Caco-2 (cell line): ENCODE data around the gene IL31RA. TPM values are rescaled to one million over a fixed set of nuclear protein-coding genes. Genes with fewer than 3 reads are reported as not detected.

Source experiments
- BruUV-seq: library from RNA; stranded (reverse); fragments of 400-500 nt; replicated peaks from 2 replicates; lab custom pipeline; 2021; lab: Mats Ljungman, UMichigan
- CTCF ChIA-PET: fragments of 300-600 bp; sonication (Branson Sonifier 250); formaldehyde crosslinking; loops from one replicate; lab custom pipeline; 2022; ENCODE audit warnings: antibody characterized with exemption; lab: Charles Lee
- POLR2A ChIA-PET: fragments of 300-600 bp; sonication (Branson Sonifier 250); formaldehyde crosslinking; loops from one replicate; lab custom pipeline; 2022; ENCODE audit warnings: antibody characterized with exemption; lab: Charles Lee
- DNase-seq, 2 experiments: peaks; one replicate each; pipeline versions ENCODE4 v3.0.0 to v3.0.0-alpha.2; 2020 to 2022
- H3K27me3 ChIP-seq: replicated peaks from 2 replicates; pipeline ENCODE4 v1.6.0; 2011; ENCODE audit warnings: low read length; ENCODE audit not compliant: control insufficient read depth, insufficient read depth
- H3K36me3 ChIP-seq: 2 replicates; pipeline ENCODE4 v1.5.1; 2011; ENCODE audit warnings: low read length; ENCODE audit not compliant: control insufficient read depth, insufficient read depth
- H3K4me1 ChIP-seq: fragments of 250-450 bp; sonication (Bioruptor Pico); 2 replicates; pipeline ENCODE4 v1.5.1; 2020; ENCODE audit warnings: mild to moderate bottlenecking
- H3K4me3 ChIP-seq: 2 replicates; pipeline ENCODE4 v1.5.1; 2011; ENCODE audit warnings: low read depth, mild to moderate bottlenecking, control low read depth, low read length
- H3K9me3 ChIP-seq: fragments of 250-450 bp; sonication (Bioruptor Pico); 2 replicates; pipeline ENCODE4 v1.5.1; 2020; ENCODE audit warnings: mild to moderate bottlenecking, moderate library complexity
- H3K27ac Mint-ChIP-seq: one replicate; pipeline ENCODE4 v1.8.0; 2022; ENCODE audit warnings: mixed read lengths; ENCODE audit not compliant: unreplicated experiment
- H3K27me3 Mint-ChIP-seq: one replicate; pipeline ENCODE4 v1.8.0; 2022; ENCODE audit warnings: mixed read lengths; ENCODE audit not compliant: insufficient read depth, unreplicated experiment
- H3K36me3 Mint-ChIP-seq: one replicate; pipeline ENCODE4 v1.8.0; 2022; ENCODE audit warnings: mild to moderate bottlenecking, mixed read lengths; ENCODE audit not compliant: insufficient read depth, unreplicated experiment
- H3K4me1 Mint-ChIP-seq: one replicate; pipeline ENCODE4 v1.8.0; 2022; ENCODE audit warnings: low read depth, mixed read lengths; ENCODE audit not compliant: unreplicated experiment
- H3K4me3 Mint-ChIP-seq: one replicate; pipeline ENCODE4 v1.8.0; 2022; ENCODE audit warnings: mild to moderate bottlenecking, moderate library complexity, mixed read lengths; ENCODE audit not compliant: unreplicated experiment
- H3K9me3 Mint-ChIP-seq: one replicate; pipeline ENCODE4 v1.8.0; 2022; ENCODE audit warnings: mixed read lengths; ENCODE audit not compliant: unreplicated experiment
- CTCF ChIP-seq, 2 experiments: fragments of 200-600 bp in 1 of 2; IDR thresholded peaks; 1 replicate in 1 of 2; 2 replicates in 1 of 2; pipeline versions ENCODE4 v1.5.1 to v1.8.0; 2011 to 2022; ENCODE audit warnings: antibody characterized with exemption in 1 of 2, control low read depth in 1 of 2, inconsistent platforms in 1 of 2, low read depth in 1 of 2, low read length in 1 of 2, mild to moderate bottlenecking in 1 of 2, moderate library complexity in 1 of 2; ENCODE audit not compliant: insufficient read depth in 1 of 2, severe bottlenecking in 1 of 2, unreplicated experiment in 1 of 2
- intact Hi-C: fragments of 100-400 bp; cut with micrococcal nuclease; formaldehyde crosslinking; loops from one replicate; pipeline ENCODE4 v1.10.0; 2022; ENCODE audit not compliant: unreplicated experiment
- total RNA-seq: library from RNA; stranded (reverse); gene quantifications from 2 replicates; pipeline ENCODE4 v1.2.3, GENCODE V29; 2022

Gene IL31RA
- total RNA-seq, 1 experiment from 2014 or later: not detected

GRCh38 chr5:55836191-55836590 lies 15.0 kb upstream of the IL31RA start:
- no peak overlapping the region for H3K27ac Mint-ChIP-seq
- Histone ChIP-seq H3K27me3 (no peaks in the 10 kb centered on the region), H3K4me1 (no peaks in the 10 kb centered on the region), H3K9me3 (no peaks in the 10 kb centered on the region), H3K4me3 (no peak overlapping the region), H3K36me3 (no peaks in the 10 kb centered on the region)
- intact Hi-C loops: no loop called here
- TF ChIP-seq CTCF (IDR thresholded peaks at IDR 0.05; ENCODE audit: insufficient read depth in 1 of 2, low read depth in 1 of 2, low read length in 1 of 2, severe bottlenecking in 1 of 2, unreplicated experiment in 1 of 2): no peak
- POLR2A ChIA-PET: no interaction called here
- H3K9me3 Mint-ChIP-seq: no peaks in the 10 kb centered on the region
- no peaks in the 10 kb centered on the region for H3K4me1 Mint-ChIP-seq
- CTCF ChIA-PET: no interaction called here
- BruUV-seq: no TSS peak
- H3K36me3 Mint-ChIP-seq: no peaks in the 10 kb centered on the region
- no peak for DNase-seq
- H3K4me3 Mint-ChIP-seq: no peak overlapping the region
- H3K27me3 Mint-ChIP-seq: no peaks in the 10 kb centered on the region

- CTCF ChIA-PET: no interaction called here
Observed at GRCh38 chr5:55841976-55842375, 9.2 kb upstream of the IL31RA start.

GRCh38 chr5:55847837-55848236 lies 3.3 kb upstream of the IL31RA start:
- POLR2A ChIA-PET: no interaction called here
- Histone ChIP-seq H3K9me3 (peaks cover 7% of the 10 kb centered on the region; the same call in 1 of the 2 replicates), H3K4me3 (no peak overlapping the region), H3K27me3 (no peaks in the 10 kb centered on the region), H3K4me1 (peaks cover 5% of the 10 kb centered on the region; the same call in 1 of the 2 replicates), H3K36me3 (no peaks in the 10 kb centered on the region)
- H3K27me3 Mint-ChIP-seq: no peaks in the 10 kb centered on the region
- no peak for DNase-seq
- peaks cover 6% of the 10 kb centered on the region for H3K4me1 Mint-ChIP-seq
- no TSS peak for BruUV-seq
- H3K36me3 Mint-ChIP-seq: no peaks in the 10 kb centered on the region
- CTCF ChIA-PET: no interaction called here
- H3K9me3 Mint-ChIP-seq: peaks cover 10% of the 10 kb centered on the region
- H3K27ac Mint-ChIP-seq: no peak overlapping the region
- no peak for TF ChIP-seq CTCF (IDR thresholded peaks at IDR 0.05; ENCODE audit: insufficient read depth in 1 of 2, low read depth in 1 of 2, low read length in 1 of 2, severe bottlenecking in 1 of 2, unreplicated experiment in 1 of 2)
- H3K4me3 Mint-ChIP-seq: no peak overlapping the region
- intact Hi-C loops: no loop called here

More at GRCh38 chr5:55841976-55842375, 9.2 kb upstream of the IL31RA start:
- H3K27ac Mint-ChIP-seq: no peak overlapping the region
- intact Hi-C loops: no loop called here
- H3K27me3 Mint-ChIP-seq: no peaks in the 10 kb centered on the region
- BruUV-seq: no TSS peak
- no peaks in the 10 kb centered on the region for H3K4me1 Mint-ChIP-seq
- H3K27me3 ChIP-seq: no peaks in the 10 kb centered on the region
- peaks cover 10% of the 10 kb centered on the region for H3K9me3 Mint-ChIP-seq
- TF ChIP-seq CTCF (IDR thresholded peaks at IDR 0.05; ENCODE audit: insufficient read depth in 1 of 2, low read depth in 1 of 2, low read length in 1 of 2, severe bottlenecking in 1 of 2, unreplicated experiment in 1 of 2): no peak
- no peak overlapping the region for H3K4me3 Mint-ChIP-seq
- H3K36me3 Mint-ChIP-seq: no peaks in the 10 kb centered on the region
- no peak overlapping the region for H3K4me3 ChIP-seq
- H3K36me3 ChIP-seq: no peaks in the 10 kb centered on the region
- no peaks in the 10 kb centered on the region for H3K4me1 ChIP-seq
- no peak for DNase-seq
- POLR2A ChIA-PET: no interaction called here
- H3K9me3 ChIP-seq: peaks cover 7% of the 10 kb centered on the region; the same call in 1 of the 2 replicates
